Dedifferentiated amniotic fluid mesenchymal stem cell (primary cell): ENCODE measurements around the gene RNF157.
A peak's percentile ranks its signal among the peaks of the same experiment; 100 is the strongest.
"Not testable (repeated sequence)": the region's sequence is repeated elsewhere in the genome, so short reads cannot be mapped to it uniquely, and the experiment has no call there.

Experiments
- DNase-seq: peaks from one replicate; pipeline ENCODE4 v3.0.0-alpha.2; 2016; ENCODE audit errors: extremely low spot score

Gene RNF157

GRCh38 chr17:76189741-76190140 is 50.6 kb downstream of the RNF157 start:
- DNase-seq = no peak

DNA sequence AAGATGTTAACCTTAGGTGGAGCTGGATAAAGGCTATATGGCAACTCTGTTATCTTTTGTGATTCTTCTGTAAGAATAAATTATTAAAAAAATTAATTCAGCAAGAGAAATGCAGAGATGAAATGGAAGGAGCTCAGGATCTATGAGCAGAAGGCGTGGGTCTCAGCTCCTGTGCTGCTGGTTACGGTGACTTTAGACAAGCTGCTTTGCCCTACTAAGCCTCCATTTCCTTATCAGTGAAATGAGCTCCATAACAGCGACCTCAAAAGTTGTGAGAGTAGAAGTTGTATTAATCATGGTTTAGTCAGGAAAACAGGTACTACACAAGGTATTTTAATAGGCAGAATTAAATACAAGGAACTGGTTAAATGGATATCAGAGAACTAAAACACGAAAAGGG is 51.0 kb downstream of the RNF157 start:
- DNase-seq = no peak

- no peak for DNase-seq
Observed at GRCh38 chr17:76188213-76189016, 51.9 kb downstream of the RNF157 start.

- DNase-seq = not testable (repeated sequence)
Observed at GRCh38 chr17:76186774-76187173, 53.5 kb downstream of the RNF157 start.

DNA sequence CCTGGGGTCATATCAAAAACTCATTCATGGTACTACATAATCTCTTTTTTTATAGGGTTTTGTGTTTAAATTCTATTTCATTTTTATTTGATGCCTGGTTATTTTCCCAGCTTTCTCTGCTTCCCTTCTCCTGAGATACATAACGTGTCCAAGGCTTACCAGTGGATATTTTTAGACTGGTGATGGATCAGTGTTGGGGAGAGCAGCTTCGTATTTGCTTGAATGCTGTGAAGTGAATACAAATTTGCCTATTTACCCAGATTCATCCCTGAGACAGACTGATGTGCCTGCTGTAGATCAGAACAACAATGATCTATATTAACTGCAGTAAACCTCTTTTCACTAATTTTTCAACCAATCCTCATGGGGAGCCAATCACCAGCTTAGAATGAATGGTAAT is 56.0 kb downstream of the RNF157 start:
- no peak for DNase-seq

GRCh38 chr17:76182016-76182764 is 58.1 kb downstream of the RNF157 start:
- peak; percentile 80 for DNase-seq

GRCh38 chr17:76179496-76180467 is 60.5 kb downstream of the RNF157 start:
- DNase-seq = no peak

DNA sequence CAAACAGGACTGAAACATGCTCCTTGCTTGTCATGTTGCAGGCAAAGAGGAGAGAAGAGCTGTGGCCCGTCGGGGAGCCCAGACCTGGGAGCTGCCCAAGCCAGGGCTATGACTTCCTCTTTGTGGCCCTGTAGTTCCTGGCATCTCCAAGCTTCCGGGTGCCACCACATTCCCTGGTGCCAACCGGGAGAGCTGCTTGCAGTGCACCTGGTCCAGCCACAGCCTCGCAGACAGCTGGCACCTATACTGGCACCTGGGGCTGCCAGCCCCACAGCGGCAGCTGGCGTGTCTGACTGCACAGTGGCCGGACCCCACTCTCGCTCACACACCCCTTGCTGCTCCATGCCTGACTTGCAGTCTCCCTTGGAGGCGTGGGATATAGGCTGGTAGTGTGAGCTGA is 62.2 kb downstream of the RNF157 start:
- no peak for DNase-seq

GRCh38 chr17:76176701-76177574 is 63.4 kb downstream of the RNF157 start:
- DNase-seq = no peak

- DNase-seq = no peak
Observed at GRCh38 chr17:76174037-76174436, 66.3 kb downstream of the RNF157 start.

GRCh38 chr17:76173474-76173873 is 66.8 kb downstream of the RNF157 start:
- DNase-seq = no peak

- no peak for DNase-seq
Observed at GRCh38 chr17:76171706-76172105, 68.6 kb downstream of the RNF157 start.

DNA sequence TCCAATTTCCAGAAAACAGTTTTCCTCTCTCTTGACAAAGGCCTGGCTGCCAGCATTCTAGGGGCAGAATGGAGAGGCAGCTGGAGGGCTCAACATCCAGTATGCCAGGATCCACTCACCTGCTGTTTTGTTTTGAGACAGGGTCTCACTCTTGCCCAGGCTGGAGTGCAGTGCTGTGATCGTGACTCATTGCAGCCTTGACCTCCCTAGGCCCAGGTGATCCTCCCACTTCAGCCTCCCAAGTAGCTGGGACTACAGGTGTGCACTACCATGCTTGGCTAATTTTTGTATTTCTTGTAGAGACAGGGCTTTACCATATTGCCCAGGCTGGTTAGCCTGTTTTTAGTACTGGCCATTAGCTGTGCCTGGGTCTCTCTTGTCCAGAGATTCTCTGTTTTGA is 70.2 kb downstream of the RNF157 start:
- DNase-seq = no peak

DNA sequence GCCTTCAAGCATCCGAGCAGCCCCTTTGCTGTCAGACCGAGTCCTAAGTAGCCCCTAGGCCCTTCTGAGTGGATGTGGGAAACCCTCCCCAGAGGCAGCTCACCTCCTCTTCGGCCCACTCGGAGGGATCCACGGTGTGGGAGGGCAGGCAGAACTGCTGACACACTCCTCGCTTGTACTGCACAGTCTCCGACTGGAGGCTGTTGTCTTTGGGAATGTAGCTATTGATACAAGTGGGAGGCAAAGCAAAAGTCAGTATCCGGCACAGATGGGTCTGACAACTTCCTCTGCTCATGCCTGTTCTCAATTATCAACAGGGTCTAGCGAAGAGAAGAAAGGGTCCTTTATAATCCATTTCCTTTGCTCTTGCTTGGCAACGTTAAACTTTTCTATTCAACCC is 73.4 kb downstream of the RNF157 start:
- DNase-seq = no peak

GRCh38 chr17:76166168-76166567 is 74.1 kb downstream of the RNF157 start:
- no peak for DNase-seq

DNA sequence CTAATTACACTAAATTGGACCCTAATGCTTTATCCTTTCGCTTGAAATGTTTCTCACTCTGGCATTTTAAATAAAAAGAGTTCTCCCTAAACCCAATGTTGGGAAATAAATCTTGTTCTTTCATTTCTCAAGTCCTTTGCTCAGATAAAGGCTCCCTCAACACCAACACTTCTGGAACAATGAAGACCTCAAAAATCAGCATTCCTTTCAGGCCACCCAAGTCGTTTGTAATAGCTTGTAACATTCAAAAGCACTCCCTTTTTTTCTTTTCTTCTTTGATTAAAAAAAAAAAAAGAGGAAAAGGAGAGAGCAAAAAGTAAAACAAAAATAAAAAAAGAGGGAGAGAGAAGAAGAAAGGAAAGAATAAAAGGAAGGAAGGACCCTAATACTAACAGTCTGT is 76.0 kb downstream of the RNF157 start:
- DNase-seq = no peak

GRCh38 chr17:76163919-76164318 is 76.4 kb downstream of the RNF157 start:
- DNase-seq = no peak

- DNase-seq = no peak
Observed at GRCh38 chr17:76161619-76162266, 78.5 kb downstream of the RNF157 start.

DNA sequence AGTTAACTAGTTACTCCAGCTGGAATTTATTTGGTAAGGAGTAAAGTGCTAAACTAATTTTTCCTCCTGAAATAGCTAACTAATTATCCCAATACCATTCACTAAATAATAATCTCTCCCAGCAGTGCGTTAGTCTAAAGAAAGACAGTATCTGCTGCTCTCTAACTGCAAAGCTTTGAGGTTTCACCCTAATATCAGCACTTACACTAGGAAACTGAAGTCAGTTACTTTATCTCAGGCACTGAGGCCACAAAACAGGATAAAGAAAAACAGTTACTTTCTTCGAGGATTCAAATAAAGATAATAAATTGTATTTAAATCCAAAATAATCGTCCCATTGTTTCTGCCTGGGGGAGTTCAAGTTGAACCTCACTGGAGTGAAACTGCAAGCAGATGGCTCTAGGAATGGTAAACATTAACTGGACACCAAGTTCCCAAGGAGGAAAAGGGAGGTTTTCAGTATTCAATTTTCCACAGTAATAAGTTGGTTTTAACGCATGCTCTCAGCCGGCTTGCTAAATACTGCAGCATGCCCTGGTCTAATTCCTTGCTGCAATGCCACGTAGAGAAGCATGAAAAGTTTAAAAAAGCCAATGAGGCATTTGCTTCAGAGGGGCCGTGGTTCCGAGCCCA is 79.3 kb downstream of the RNF157 start:
- DNase-seq = no peak

- no peak for DNase-seq
Observed at GRCh38 chr17:76159157-76159556, 81.1 kb downstream of the RNF157 start.
